Endodermal cell (in vitro differentiated cells): ENCODE results near the gene DMWD. TPM values are rescaled to one million over a fixed set of nuclear protein-coding genes. Genes with fewer than 3 reads are reported as not detected.

Source experiments
- DNase-seq: peaks from one replicate; pipeline ENCODE4 v3.0.0-alpha.2; 2017
- H3K27ac ChIP-seq: 2 replicates; pipeline ENCODE4 v1.5.1; 2013; ENCODE audit warnings: mild to moderate bottlenecking, low read depth, low read length, moderate library complexity
- H3K27me3 ChIP-seq: 2 replicates; pipeline ENCODE4 v1.6.1; 2013; ENCODE audit warnings: mild to moderate bottlenecking, low read length, moderate library complexity; ENCODE audit not compliant: insufficient read depth, control insufficient read depth, poor library complexity, severe bottlenecking
- H3K36me3 ChIP-seq: 2 replicates; pipeline ENCODE4 v1.7.0; 2013; ENCODE audit warnings: mild to moderate bottlenecking, low read length, moderate library complexity; ENCODE audit not compliant: control insufficient read depth, insufficient read depth
- H3K4me1 ChIP-seq: one replicate; pipeline ENCODE4 v1.7.0; 2013; ENCODE audit warnings: low read length; ENCODE audit not compliant: control insufficient read depth, insufficient read depth
- H3K4me3 ChIP-seq: 2 replicates; pipeline ENCODE4 v1.5.1; 2013; ENCODE audit warnings: mild to moderate bottlenecking, low read length, moderate library complexity
- H3K9ac ChIP-seq: 2 replicates; pipeline ENCODE4 v1.6.1; 2013; ENCODE audit warnings: mild to moderate bottlenecking, low read length, moderate library complexity; ENCODE audit not compliant: poor library complexity, severe bottlenecking; ENCODE audit errors: extremely low read depth
- H3K9me3 ChIP-seq: 2 replicates; pipeline ENCODE4 v1.6.1; 2013; ENCODE audit warnings: mild to moderate bottlenecking, low read length, moderate library complexity; ENCODE audit not compliant: control insufficient read depth
- H3K27ac Mint-ChIP-seq: 2 replicates; pipeline ENCODE4 v1.8.0; 2020; ENCODE audit warnings: mixed read lengths
- H3K27me3 Mint-ChIP-seq: 2 replicates; pipeline ENCODE4 v1.8.0; 2021; ENCODE audit warnings: mild to moderate bottlenecking, mixed read lengths; ENCODE audit not compliant: insufficient read depth
- H3K36me3 Mint-ChIP-seq: 2 replicates; pipeline ENCODE4 v1.8.0; 2020; ENCODE audit warnings: low read depth, mixed read lengths
- H3K4me1 Mint-ChIP-seq: 2 replicates; pipeline ENCODE4 v1.8.0; 2020; ENCODE audit warnings: mixed read lengths
- H3K4me3 Mint-ChIP-seq: 2 replicates; pipeline ENCODE4 v1.8.0; 2020; ENCODE audit warnings: mild to moderate bottlenecking, moderate library complexity, mixed read lengths
- H3K9me3 Mint-ChIP-seq: 2 replicates; pipeline ENCODE4 v1.8.0; 2020; ENCODE audit warnings: mild to moderate bottlenecking, mixed read lengths
- WGBS, 2 experiments: methylation state at CpG; one replicate each; pipeline versions ENCODE4 v1.1.5 to v1.1.7; 2013; ENCODE audit warnings: missing lambda C conversion rate in 2 of 2, mixed read lengths in 1 of 2; ENCODE audit not compliant: insufficient coverage in 1 of 2, insufficient read length in 1 of 2; 5-methylcytosine and 5-hydroxymethylcytosine counted together
- total RNA-seq, 2 donors: library from RNA; stranded (reverse); fragmentation: NEBNext Ultra II Directional in 1 of 2; extraction: Animal tissue kit (Norgen Biotek cat#: 25700) in 1 of 2; gene quantifications; 2 replicates in 1 of 2; 3 replicates in 1 of 2; pipeline ENCODE4 v1.2.1, GENCODE V29; 2021
- TF ChIP-seq, protein P1 (sequence below): fragments of 200-600 bp; sonication (generic); conservative IDR thresholded peaks from 2 replicates; pipeline ENCODE4 v1.5.0; 2021; ENCODE audit warnings: antibody characterized with exemption, mild to moderate bottlenecking

DMWD gene
- total RNA-seq, 2 donors from 2014 or later: 86.4 to 86.9 TPM

DNA sequence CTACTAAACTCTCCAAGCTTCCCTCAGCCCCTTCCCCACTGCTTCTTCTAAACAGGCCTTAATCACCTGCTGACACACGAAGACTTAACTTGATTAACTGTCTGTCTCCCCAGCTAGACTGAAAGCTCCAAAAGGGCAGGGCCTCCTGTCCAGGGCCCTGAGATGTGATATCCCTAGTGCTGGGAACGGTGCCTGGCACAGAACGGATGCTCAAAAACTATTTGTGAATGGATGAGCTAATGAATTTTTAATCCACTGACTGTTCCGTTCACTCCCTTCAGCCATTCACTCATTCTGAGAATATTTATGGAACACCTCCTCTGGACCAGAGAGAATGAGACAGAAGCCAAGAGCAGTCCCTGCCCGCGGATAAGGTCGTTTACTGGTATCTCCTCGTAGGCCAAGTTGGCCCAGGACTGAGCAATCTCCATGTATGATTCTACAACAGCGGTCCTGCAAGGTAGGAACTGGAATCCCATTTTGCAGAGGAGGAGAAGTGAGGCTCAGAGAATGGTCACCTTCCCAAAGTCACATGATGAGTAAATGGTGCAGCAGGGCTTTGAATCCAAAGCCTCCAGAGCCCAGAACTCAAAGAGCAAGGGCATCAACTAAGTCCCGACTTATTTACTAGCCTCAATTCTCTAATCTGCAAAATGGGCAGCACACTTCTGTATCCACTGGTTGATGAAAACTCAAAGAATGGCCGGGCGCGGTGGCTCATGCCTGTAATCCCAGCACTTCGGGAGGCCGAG lies 3.4 kb downstream of the DMWD start:
- H3K36me3 Mint-ChIP-seq: peaks cover 42% of the 10 kb centered on the region
- peaks cover 20% of the 10 kb centered on the region for H3K4me1 Mint-ChIP-seq
- H3K27ac ChIP-seq: no peak overlapping the region
- 94 to 95% methylated on average over 13 to 15 of the region's 15 CpGs for WGBS, 2 experiments
- H3K4me1 ChIP-seq: no peaks in the 10 kb centered on the region
- H3K27ac Mint-ChIP-seq: no peak overlapping the region
- no peak overlapping the region for H3K9ac ChIP-seq
- no peaks in the 10 kb centered on the region for H3K9me3 ChIP-seq
- H3K4me3 ChIP-seq: no peak overlapping the region
- no peak overlapping the region for H3K4me3 Mint-ChIP-seq
- no peak for DNase-seq
- no peaks in the 10 kb centered on the region for H3K27me3 ChIP-seq
- no peaks in the 10 kb centered on the region for H3K9me3 Mint-ChIP-seq
- TF ChIP-seq, protein P1, sequence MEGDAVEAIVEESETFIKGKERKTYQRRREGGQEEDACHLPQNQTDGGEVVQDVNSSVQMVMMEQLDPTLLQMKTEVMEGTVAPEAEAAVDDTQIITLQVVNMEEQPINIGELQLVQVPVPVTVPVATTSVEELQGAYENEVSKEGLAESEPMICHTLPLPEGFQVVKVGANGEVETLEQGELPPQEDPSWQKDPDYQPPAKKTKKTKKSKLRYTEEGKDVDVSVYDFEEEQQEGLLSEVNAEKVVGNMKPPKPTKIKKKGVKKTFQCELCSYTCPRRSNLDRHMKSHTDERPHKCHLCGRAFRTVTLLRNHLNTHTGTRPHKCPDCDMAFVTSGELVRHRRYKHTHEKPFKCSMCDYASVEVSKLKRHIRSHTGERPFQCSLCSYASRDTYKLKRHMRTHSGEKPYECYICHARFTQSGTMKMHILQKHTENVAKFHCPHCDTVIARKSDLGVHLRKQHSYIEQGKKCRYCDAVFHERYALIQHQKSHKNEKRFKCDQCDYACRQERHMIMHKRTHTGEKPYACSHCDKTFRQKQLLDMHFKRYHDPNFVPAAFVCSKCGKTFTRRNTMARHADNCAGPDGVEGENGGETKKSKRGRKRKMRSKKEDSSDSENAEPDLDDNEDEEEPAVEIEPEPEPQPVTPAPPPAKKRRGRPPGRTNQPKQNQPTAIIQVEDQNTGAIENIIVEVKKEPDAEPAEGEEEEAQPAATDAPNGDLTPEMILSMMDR: no peak
- H3K27me3 Mint-ChIP-seq: no peaks in the 10 kb centered on the region
- peaks cover 31% of the 10 kb centered on the region for H3K36me3 ChIP-seq

DNA sequence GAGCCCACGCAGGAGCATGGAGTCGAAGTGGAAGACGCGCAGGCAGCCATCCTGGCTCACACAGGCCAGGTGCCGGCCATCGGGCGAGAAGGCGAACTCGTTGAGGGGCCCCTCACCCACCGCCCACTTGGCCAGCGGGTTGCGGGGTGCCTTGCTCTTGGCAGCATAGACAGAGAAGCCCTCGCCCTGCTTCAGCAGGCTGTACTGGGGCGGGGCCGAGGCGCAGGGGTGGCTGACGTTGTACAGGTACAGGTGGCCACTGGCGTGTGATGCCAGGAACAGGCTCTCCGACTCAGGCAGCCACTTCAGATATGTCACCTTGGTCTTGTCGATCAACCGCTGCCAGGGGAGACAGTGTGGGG lies 6.1 kb downstream of the DMWD start:
- peaks cover 42% of the 10 kb centered on the region for H3K36me3 Mint-ChIP-seq
- no peak overlapping the region for H3K27ac ChIP-seq
- 96 to 98% methylated on average over 12 to 21 of the region's 21 CpGs for WGBS, 2 experiments
- no peaks in the 10 kb centered on the region for H3K27me3 Mint-ChIP-seq
- no peak overlapping the region for H3K4me3 ChIP-seq
- DNase-seq: no peak
- H3K27me3 ChIP-seq: no peaks in the 10 kb centered on the region
- H3K4me1 Mint-ChIP-seq: peaks cover 6% of the 10 kb centered on the region
- H3K36me3 ChIP-seq: peaks cover 31% of the 10 kb centered on the region
- TF ChIP-seq, protein P1: no peak
- H3K27ac Mint-ChIP-seq: no peak overlapping the region
- H3K9ac ChIP-seq: no peak overlapping the region
- H3K4me3 Mint-ChIP-seq: no peak overlapping the region
- H3K4me1 ChIP-seq: no peaks in the 10 kb centered on the region
- no peaks in the 10 kb centered on the region for H3K9me3 Mint-ChIP-seq
- no peaks in the 10 kb centered on the region for H3K9me3 ChIP-seq

DNA sequence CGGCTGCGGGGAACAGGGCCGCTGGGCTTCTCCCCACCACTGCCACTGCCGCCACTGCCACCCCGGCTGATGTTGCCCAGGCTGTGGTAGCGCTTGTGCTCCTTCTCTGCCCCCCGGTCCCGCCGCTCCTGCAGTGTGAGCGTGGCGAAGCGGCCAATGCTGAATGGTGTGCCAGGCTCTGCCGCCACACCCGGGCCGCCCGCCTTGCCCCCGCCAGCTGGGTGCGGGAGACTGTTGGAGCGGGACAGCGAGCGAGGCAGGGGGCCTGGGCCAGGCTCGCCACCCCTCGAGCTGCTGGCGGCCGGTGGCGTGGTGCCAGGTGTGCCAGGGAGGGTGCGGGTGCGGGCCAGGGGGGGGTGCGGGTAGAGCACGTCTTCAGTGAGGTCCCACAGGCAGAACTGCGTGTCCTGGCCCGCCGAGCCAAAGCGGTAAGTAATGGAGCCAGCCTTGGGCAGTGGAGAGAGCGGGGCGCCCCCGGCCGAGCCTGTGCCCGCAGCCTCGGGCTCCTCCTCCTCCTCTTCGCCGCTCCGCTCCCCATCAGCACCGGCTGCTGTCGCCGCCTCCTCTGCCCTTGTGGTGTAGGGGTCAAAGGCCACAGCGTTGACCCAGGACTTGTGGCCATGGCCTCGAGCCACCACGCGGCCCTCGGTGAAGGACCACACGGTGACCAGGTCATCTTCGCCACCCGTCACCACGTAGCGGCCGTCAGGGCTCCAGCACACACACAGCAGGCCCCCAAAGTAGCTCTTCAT lies 6.7 kb downstream of the DMWD start:
- 93 to 94% methylated on average over 36 to 57 of the region's 57 CpGs for WGBS, 2 experiments
- no peaks in the 10 kb centered on the region for H3K9me3 Mint-ChIP-seq

More for the DNA sequence above, 6.7 kb downstream of the DMWD start:
- Histone ChIP-seq H3K27ac (no peak overlapping the region), H3K27me3 (no peaks in the 10 kb centered on the region), H3K4me3 (no peak overlapping the region), H3K9ac (no peak overlapping the region), H3K9me3 (no peaks in the 10 kb centered on the region), H3K4me1 (no peaks in the 10 kb centered on the region), H3K36me3 (peaks cover 30% of the 10 kb centered on the region)
- peaks cover 42% of the 10 kb centered on the region for H3K36me3 Mint-ChIP-seq
- no peak for DNase-seq
- no peak overlapping the region for H3K27ac Mint-ChIP-seq
- peaks cover 4% of the 10 kb centered on the region for H3K4me1 Mint-ChIP-seq
- TF ChIP-seq, protein P1: no peak
- peaks cover 2% of the 10 kb centered on the region for H3K27me3 Mint-ChIP-seq
- H3K4me3 Mint-ChIP-seq: no peak overlapping the region
